ENCODE measurements around the gene RNF208. TPM values are rescaled to one million over a fixed set of nuclear protein-coding genes. Genes with fewer than 3 reads are reported as not detected.

Gene RNF208
- total and polyA plus RNA-seq, 2 experiments from 2014 or later, result 1.4 to 5.6 TPM

DNA sequence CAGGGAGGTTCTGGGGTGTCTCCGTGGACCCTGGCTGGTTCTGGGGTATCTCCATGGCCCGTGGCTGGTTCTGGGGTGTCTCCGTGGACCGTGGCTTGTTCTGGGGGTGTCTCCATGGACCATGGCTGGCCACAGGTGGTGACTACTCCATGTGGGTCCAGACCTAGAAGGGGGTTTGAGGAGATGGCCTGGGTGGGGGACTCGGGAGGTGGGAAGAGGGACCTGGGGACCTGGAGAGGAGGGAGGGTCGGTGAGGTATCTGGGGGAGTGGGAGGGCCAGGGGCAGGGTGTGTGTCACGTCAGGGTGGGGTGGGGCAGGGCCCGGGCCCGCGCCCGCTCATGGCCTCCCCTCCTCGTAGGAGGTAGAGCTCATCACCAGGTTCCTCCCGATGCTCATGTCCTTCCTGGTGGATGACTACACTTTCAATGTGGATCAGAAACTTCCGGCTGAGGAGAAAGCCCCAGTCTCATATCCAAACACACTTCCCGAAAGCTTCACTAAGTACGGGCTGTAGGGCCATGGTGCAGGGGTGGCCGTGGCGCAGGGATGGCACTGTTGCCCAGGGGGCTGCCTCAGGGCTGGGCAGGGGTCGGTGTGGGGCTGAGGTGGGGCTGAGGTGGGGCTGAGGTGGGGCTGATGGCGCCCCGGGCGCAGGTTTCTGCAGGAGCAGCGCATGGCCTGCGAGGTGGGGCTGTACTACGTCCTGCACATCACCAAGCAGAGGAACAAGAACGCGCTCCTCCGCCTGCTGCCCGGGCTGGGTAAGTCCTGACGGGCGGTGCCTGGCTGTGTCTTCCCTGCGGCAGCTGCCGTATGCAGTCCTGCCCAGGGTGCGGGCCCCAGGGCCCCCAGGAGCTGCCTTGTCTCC lies 44.8 kb upstream of the RNF208 start (continued):
- no peak for TF ChIP-seq ETS1 (IDR thresholded peaks at IDR 0.05)
- TF ChIP-seq EZH2phosphoT487 (IDR thresholded peaks at IDR 0.05; ENCODE audit: unreplicated experiment), result no peak

GRCh38 chr9:137266162-137266527 lies 44.1 kb upstream of the RNF208 start:
- peaks cover 10% of the 10 kb centered on the region; the same call in 1 of the 2 replicates for H3K36me3 ChIP-seq (ENCODE audit: insufficient read depth)
- peaks cover 37% of the 10 kb centered on the region for H3K36me3 Mint-ChIP-seq (ENCODE audit: low read depth)

More at GRCh38 chr9:137266162-137266527, 44.1 kb upstream of the RNF208 start:
- DNase-seq (ENCODE audit: low spot score), result no peak
- no peaks in the 10 kb centered on the region for H3K4me1 ChIP-seq (ENCODE audit: insufficient read depth)
- H3K4me3 ChIP-seq, result no peak overlapping the region
- no peak overlapping the region for H3K27ac ChIP-seq (ENCODE audit: low read depth)
- H3F3A ChIP-seq (replicated peaks; ENCODE audit: low read depth), result 0 out of 2 replicates have a peak, but pooled peaks cover 4% of the 10 kb centered on the region
- 0 out of 2 replicates have a peak, but pooled peaks cover 9% of the 10 kb centered on the region for H4K20me1 ChIP-seq (replicated peaks; ENCODE audit: insufficient read depth)
- Mint-ChIP-seq H3K9me3 (no peaks in the 10 kb centered on the region; the same call in 2 of the 3 replicates), H3K27me3 (ENCODE audit: insufficient read depth, low read depth, poor library complexity) (peaks cover 18% of the 10 kb centered on the region), H3K4me1 (peaks cover 4% of the 10 kb centered on the region; the same call in 2 of the 3 replicates), H3K4me3 (no peak overlapping the region), H3K27ac (no peak overlapping the region)
- TF ChIP-seq, protein P1, sequence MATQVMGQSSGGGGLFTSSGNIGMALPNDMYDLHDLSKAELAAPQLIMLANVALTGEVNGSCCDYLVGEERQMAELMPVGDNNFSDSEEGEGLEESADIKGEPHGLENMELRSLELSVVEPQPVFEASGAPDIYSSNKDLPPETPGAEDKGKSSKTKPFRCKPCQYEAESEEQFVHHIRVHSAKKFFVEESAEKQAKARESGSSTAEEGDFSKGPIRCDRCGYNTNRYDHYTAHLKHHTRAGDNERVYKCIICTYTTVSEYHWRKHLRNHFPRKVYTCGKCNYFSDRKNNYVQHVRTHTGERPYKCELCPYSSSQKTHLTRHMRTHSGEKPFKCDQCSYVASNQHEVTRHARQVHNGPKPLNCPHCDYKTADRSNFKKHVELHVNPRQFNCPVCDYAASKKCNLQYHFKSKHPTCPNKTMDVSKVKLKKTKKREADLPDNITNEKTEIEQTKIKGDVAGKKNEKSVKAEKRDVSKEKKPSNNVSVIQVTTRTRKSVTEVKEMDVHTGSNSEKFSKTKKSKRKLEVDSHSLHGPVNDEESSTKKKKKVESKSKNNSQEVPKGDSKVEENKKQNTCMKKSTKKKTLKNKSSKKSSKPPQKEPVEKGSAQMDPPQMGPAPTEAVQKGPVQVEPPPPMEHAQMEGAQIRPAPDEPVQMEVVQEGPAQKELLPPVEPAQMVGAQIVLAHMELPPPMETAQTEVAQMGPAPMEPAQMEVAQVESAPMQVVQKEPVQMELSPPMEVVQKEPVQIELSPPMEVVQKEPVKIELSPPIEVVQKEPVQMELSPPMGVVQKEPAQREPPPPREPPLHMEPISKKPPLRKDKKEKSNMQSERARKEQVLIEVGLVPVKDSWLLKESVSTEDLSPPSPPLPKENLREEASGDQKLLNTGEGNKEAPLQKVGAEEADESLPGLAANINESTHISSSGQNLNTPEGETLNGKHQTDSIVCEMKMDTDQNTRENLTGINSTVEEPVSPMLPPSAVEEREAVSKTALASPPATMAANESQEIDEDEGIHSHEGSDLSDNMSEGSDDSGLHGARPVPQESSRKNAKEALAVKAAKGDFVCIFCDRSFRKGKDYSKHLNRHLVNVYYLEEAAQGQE (IDR thresholded peaks at IDR 0.05; ENCODE audit: unreplicated experiment), result no peak
- no peak for TF ChIP-seq CREB1 (CRISPR knock-in tag; IDR thresholded peaks at IDR 0.05; ENCODE audit: low read depth)
- TF ChIP-seq STAT1 (IDR thresholded peaks at IDR 0.05; ENCODE audit: unreplicated experiment), result no peak
- TF ChIP-seq ETS1 (IDR thresholded peaks at IDR 0.05), result no peak
- H2AFZ ChIP-seq, result no peak overlapping the region
- H3K79me2 ChIP-seq (replicated peaks; ENCODE audit: insufficient read depth), result no peaks in the 10 kb centered on the region
- H3K9me2 ChIP-seq (ENCODE audit: insufficient read depth), result no peaks in the 10 kb centered on the region
- no peak overlapping the region for H3K4me2 ChIP-seq
- ATAC-seq, result no peak
- no peaks in the 10 kb centered on the region for H3K27me3 ChIP-seq (ENCODE audit: insufficient read depth)

All from GM23338 (cell line).